ENCODE results near the gene S100A7. TPM values are rescaled to one million over a fixed set of nuclear protein-coding genes. Genes with fewer than 3 reads are reported as not detected.

S100A7 gene
- not detected in 2 replicates for polyA plus RNA-seq (2014; cell fraction: cytosol; rRNA removed)
- polyA plus RNA-seq (2014; cell fraction: nucleus; rRNA removed) = not detected in 2 replicates

DNA sequence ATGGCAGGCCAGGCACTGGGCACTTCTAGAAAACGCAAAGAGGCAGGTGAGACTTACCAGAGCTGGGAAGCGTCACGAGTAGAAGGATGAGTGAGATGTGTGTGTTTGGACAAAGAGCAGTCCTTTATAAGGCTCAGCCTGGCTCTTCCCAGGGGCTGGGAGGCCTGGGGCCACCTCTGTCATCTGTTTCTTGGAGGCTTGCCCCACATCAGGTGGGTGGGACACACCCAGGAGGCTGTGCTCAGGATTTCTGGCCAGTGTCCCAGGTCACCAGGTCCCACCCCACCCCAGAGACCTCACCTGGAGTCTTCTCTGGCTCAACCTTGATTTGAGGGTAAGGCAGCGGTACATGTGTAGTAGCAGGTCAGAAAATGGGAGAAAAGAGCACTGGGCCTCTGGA lies at the start of gene S100A7:
Gene S100A7 (minus strand): TSS at position 101 of the 400 bp plus-strand sequence. CDS start 1,638 bp downstream, outside the sequence.
- DNase-seq (ENCODE audit: low spot score) = no peak

DNA sequence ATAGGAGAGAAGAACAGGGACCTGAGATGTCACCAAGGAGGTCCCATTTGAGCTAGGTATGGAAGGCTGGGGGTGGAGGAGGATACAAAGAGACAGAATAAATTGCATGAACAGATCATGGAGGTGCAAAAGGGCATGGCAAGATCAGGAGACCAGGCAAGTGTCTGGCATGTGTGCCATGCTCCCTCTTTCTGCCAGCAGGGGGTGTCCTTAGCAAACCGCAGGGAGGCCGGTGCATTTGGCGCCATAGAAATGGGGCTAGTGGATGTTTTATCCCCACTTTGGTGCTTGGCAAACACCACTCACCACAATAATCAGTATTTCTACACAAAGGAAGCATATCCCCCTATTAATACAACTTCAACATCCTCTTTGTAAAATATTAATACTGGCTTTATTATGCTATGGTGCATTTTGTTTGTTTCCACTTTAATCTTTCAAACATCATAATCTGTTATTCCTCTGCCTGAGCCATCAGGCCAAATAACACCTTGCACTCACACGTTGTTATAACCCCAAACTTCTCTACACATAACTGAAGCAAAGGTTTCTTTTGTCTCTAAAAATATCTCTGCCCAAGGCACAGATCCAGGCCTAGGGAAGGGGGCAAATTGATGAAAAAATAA lies 49.4 kb upstream of the S100A7 start:
- DNase-seq (ENCODE audit: low spot score) = peak; percentile 61

DNA sequence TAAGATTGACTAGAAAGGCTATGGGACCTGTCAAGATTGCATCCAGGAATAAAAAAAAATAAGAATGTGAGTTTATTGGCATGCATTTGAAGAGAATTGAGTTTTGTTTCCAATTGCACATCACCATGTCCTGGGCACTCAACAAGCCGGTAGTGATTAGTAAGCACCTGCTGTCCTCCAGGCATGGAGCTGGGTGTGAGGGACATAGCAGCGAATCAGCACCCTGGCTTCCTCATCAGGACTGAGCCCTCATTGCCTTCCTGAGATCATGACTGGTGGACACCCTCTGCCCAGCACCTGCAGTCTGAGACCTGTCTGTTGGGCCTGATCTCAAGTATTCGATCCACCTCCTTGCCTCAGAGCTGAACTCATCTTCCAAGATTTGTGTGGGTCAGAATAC lies 48.6 kb upstream of the S100A7 start:
- DNase-seq (ENCODE audit: low spot score) = no peak

DNA sequence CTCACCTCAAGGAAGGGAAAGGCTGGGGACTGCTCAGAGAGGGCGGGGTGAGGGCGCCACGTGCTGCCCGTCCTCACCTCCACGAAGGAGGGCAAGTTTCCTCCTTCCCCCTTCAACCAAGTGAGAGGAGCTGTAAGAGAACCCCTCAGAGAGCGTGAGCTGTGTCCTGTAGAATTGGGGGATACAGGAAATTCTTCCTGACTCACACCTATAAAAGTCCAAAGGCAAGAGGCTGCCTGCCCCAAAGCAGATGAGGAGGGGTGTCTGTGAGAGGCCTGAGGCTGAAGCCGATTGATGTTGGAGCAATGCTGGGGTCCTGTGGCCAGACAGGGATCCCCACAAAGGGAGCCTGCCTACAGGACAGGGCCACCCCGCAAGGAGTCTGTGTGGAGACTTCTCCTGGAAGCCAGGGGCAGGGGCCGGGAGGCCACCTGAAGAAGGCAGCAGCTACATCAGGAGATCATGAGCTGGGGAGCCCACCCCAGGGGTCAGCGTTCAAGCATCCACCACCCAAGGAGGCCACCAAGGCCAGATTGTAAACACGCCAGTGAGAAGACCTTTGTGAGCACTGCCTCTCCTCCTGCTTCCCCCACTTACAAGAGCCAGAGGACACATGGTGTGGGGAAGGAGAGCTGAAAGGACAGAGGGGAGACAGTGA lies 47.6 kb upstream of the S100A7 start:
- no peak for DNase-seq (ENCODE audit: low spot score)

DNA sequence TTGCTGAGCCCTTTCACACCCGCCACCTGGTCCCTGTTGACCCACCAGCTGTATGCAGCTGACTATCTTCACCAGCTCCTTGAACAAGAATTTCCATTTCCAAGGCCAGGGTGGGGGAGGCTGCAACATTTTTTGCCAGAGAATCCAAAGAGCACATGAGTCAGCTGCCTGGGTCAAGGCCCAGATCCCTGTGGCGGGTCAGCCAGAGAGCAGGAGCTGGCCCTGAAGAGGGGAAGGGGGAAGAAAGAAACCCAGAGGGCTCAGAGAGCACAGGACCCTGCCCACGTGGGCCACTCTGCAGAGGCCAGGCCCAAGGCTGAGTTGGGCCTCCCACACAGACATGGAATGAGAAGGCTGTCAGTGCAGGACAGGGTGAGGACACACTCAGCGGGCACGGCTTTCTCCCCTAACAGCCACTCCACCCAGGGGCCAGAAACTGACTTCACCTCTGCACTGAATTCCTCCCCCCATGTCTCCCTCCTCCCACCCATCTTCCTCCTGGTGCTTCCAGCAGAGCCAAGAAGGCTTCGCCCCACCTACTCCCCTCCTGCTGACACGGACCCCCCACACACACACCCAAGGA lies 46.5 kb upstream of the S100A7 start:
- no peak for DNase-seq (ENCODE audit: low spot score)

DNA sequence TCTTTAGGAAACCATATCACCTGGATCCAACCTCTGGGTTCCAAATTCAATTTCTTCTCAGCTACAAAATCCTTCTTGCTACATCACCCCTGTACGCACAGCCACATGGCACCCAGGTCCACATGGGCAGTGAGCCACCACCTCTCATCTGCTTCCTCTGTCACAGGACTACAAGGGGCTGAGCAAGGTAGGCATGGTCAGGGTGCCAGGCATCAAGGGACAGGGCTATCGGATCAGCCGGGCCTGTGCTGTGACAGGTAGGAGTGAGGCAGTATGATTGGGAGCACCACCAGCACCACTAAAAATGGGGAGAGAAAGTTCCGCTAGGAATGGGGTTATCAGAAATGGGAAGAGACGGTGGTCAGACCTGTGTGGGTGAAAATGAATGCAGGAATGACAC lies 45.9 kb upstream of the S100A7 start:
- no peak for DNase-seq (ENCODE audit: low spot score)

DNA sequence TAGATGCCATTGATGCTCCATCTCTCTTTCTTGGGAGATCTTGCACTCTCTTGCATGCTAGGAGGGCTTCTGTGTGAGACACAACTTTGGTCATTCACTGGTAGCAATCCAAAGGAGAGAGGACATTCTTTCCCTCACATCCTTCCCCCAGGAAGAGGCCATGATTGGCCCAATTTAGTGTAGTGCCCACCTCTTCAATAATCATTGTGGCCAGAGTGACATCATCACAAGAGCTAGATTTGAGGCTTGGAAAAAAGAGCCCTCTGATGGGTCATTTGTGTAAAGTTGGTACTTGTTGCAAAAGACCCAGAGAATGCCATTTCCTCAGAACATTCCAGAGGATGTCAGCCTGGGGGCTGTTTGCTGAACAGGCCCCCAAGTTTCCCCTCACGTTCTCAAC lies 45.1 kb upstream of the S100A7 start:
- DNase-seq (ENCODE audit: low spot score) = no peak

DNA sequence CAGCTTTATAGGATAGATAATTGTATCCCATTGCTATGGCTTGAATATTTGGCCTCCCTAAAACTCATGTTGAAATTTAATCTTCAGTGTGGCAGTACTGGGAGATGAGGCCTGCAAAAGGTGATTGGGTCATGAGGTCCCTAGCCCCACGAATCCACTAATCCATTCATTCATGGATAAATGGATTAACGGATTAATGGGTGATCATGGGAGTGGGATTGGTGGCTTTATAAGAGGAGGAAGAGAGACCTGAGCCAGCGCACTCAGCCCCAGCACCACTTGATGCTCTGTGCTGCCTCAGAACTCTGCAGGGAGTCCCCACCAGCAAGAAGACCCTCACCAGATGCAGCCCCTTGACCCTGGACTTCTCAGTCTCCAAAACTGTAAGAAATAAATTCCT lies 43.3 kb upstream of the S100A7 start:
- no peak for DNase-seq (ENCODE audit: low spot score)

DNA sequence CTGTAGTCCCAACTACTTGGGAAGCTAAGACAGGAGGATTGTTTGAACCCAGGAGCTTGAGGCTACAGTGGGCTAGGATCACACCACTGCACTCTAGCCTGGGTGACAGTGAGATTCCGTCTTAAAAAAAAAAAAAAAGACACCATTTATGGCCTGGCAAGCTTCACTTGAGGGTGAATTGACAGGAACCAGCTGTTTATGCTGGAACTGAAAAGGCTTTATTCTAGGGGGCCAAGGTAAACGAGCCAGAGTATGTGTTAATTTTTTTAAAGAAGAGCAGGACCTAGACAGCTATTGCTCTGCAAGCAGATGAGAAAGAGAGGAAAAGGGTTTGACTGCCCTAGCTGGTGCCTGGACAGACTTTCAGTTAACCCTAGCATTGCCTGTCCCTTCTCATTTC lies 38.3 kb upstream of the S100A7 start:
- no peak for DNase-seq (ENCODE audit: low spot score)

DNA sequence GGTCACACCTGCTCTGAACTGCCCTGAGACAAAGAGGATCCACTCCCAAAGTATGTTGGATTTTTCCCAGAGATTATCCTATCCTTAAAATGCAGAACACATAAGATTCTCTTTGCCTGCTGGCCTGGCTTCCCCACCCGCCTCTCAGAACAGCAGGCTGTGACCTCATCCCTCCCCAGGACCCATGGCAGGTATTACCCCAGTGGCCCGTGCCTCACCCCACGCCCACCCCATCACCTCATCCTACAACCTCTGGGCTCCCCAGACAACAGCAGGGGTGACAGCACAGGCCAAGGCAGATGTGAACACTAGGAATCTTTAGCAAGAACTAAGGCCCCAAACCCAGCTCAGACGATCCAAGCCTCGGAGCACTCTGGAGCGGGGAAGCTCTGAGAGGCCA lies 35.1 kb upstream of the S100A7 start:
- no peak for DNase-seq (ENCODE audit: low spot score)

DNA sequence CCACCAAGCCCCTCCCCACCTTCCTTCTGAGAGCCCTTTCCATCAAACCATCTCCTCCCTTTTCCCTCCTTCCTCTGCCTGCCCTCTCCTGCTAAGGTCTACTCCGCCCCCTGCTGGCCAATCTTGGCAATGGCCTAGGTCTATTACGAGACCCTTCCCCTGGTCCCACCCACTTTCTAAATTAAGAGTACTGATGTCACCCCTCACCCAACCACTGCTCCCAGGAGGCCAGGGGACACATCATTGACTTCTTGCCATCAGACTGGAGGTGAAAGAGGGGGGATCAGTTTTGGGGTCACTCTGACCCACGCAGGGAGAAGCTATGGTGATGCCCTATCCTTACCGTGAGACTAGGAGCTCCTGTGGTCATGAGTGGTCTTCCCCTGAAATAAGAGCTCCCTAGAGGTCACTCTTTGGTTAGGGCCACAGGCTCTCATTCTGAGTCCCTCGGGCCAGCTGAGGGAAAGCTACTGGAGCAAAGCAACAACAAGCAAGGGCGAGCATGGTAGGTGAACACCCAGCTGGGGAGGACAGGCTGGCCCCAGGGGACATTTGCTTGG lies 34.6 kb upstream of the S100A7 start:
- DNase-seq (ENCODE audit: low spot score) = peak; percentile 83

DNA sequence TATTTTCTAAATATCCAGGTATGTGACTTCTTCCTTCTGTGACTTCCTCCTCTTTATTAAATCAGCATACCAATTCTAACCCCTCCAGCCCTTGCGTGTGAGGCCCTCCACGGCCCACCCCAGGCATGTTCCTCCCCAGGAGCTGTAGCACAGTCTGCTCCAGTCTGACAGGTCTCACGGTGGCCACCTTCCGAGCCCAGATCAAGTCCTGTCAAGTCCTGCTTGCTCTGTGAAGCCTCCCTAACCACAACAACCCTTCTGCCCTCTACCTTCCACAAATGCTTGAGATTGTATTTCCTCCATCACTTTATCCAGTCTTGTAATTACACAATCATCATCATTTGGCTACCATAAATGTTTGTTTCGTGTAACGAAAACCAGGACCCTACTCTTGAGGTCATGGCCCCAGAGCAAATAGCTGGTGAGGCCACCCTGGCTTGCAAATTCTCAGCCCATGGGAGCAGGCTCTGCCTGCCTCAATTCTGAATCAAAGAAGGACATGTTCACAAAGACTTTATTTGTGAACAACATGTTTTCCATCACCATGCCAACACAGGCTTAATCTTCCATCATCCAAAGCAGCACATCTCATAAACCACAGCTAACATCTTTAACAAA lies 33.0 kb upstream of the S100A7 start:
- no peak for DNase-seq (ENCODE audit: low spot score)

DNA sequence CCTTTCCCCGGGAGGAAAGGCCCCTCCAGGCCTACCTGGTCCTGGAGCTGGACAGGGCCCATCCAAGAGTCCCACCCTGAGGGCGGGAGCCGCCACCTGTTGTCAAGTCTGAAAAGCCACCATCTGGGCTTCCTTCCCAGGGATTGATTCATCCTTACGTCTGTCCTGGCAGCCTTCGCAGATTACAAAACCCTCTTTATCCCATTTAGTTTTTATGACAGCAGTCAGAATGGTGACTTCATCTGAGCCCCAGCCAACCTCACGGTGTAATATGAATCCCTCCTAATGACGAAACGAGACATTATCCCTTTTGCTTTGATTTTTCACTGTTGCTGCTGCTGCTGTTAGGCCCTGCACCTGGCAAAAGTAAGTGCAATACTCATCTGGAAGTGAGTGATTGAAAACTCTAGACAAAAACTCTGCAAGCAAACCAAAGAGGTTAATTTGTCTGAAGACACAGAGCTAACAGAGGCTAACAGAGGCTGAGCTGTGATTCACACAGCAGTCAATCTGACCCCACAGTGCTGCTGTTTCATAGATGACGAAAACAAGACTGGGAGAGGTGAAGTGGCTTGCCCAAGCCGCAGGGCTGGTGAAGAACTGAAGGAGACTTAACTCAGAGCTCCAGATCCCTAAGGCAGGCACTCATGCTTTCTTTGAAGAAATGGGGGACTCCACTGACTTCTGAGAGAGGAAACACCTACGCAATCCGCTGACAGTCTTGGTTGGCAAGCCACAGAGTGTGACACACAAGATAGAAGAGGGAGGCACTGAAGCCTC lies 30.0 kb upstream of the S100A7 start:
- no peak for DNase-seq (ENCODE audit: low spot score)

DNA sequence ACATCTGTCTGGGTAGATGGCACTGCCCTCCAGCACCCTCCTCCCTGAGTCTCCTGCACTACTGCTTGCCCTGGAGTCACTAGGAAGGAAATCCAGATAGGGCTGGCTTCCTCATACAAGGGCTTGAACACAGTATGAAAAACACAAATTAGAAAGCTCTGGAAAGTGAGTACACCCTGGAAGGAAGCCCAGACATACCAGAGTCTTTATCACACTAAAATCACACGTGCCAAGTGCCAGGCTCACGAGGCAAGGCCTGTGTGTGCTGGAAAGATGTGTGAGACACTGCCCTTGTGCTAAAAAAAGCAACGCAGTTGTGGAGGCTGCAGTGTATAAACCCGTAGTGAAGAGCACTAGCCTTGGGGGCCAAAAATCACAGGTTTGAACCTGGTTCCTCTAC lies 28.3 kb upstream of the S100A7 start:
- no peak for DNase-seq (ENCODE audit: low spot score)

DNA sequence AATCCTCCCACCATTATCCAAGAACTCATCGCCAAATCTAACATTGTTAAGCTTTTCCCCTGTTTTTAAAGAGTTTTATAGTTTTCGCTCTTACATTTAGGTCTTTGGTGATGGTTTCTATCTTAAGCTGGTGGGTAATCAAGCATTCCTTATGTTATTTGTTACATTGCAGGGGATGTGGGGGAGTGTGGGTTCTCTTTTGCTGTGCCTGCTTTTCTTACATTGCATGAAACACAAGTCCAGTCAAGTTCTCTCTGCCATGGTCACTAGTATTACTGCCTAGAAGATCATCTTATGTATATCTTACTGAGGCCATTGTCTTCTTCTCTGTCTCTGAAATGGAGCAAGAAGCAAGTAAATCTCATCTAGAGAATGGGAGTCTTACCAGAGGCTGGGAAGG lies 27.3 kb upstream of the S100A7 start:
- no peak for DNase-seq (ENCODE audit: low spot score)

DNA sequence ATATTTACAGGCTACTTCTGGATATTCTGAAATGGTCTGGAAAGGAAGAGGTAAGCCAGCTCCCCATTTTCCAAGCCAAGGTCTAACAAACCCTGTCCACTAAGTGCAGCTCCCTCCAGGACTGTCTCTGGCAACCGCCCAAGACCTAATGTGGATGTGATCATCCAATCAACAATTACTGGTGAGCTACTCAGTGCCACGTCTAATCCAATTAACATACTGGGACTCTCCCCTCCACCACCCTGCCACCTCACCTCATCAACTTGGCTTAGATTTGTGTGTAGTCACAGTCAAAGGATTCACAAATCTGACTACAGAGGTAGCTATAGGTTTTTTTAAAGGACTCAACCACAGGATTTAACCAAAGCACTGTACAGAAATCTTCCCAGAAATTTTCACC lies 25.4 kb upstream of the S100A7 start:
- DNase-seq (ENCODE audit: low spot score) = no peak

DNA sequence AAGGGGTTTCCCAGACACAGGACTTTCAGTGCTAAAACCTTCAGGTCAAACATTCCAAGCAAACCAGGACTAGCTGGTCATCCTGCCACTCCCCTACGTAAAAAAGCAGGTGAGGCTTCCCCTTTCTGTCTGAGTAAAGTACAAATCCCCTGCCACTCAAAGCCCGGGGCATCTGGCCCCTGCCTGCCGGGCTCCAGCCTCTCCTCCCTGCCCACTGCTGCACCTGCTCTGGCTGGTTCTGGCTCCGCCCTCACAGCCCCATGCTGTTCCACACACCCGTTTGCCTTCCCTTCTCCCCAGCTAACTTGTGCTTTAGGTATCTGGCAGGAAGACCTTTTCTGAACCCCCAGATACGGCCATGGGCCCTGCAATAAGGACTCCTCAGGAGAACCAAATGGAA lies 23.3 kb upstream of the S100A7 start:
- DNase-seq (ENCODE audit: low spot score) = no peak

DNA sequence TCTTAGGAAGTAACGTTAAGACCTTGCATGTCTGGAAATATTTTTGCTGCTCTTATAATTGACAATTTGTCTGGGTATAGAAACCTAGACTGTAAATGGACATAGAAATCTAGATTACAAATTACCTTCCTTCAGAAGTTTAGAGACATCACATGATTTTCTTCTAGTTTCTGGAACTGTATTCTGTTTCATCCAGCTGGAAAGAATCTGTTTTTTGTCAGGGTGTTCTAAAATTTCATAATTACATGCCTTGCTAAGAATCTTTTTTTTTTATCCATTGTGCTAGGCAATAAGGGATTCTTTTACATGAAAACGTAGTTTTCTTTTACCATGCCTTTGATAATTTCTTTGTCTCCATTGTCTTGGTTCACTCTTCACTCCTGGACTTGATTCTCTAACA lies 20.7 kb upstream of the S100A7 start:
- no peak for DNase-seq (ENCODE audit: low spot score)

DNA sequence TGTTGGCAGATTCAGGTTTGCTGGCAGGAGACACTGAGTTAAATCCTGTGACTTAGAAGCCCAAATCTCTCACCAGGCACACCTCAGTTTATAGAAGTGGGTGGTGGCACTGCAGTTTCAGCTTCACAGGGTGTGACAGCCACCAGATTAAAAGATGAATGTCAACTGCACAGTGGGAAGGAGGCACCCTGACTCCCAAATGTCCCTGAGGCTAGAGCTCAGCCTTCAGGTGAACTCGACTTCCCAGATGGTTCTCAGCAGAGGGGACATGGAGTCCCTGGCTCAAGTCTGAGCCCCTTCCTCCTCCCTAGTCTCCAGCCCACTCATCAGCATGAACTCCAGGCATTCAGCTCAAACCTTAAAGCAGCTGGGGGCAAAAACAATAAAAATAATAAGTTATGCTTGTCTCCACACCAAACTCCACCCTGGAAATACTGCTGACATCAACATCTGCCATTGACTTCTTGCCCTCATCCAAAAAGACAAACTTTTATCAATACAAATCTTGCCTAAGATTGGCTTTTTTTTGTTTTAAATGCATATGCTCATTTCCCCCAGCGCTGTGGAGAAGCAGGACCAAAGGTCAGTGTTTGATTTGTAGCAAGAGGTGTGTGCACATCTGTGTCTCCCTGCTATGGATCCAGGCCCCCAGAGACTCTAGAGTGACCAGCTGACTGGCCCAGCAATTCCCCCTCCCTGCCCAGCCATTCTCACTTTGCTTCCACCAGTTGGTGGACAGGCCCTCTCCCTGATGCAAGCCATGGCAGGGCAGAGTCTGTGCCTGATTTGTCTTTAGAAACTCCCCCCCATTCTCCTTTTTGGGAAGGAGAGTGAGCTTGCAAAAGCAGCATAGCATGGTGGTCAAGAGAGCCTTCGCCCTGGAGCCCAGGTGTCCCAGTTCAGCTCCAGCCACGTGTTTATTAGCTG lies 18.5 kb upstream of the S100A7 start:
- no peak for DNase-seq (ENCODE audit: low spot score)

DNA sequence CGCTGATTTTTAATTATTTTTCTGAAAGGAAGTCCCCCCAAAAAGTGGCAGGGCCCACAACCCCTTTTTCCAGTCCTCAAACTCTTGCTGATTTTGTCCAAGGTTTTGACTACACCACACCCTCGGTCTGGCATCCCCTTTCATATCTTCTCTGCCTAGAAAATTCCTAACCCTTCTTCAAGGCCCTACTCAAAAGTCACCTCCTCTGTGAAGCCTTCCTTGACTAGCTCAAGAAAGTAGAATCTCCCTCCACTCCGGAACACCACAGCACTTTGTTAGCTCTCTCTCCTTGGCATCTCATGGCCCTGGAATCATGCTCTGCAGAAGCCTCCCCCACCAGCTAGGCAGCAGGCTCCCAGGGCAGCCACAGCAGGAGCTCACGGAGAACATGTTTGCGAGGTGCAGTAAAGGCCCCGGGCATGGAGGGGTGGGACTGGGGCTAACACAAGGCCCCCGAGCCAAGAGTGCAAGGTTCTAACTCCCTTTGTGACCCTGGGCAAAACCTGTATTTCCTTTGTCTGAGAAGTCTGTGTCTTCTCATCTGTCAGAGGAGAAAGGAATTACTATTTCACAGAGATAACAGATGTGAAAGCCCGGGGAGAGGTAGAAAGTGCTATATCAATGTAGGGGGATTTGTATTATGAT lies 17.7 kb upstream of the S100A7 start:
- DNase-seq (ENCODE audit: low spot score) = no peak

Data from SK-N-DZ (cell line).